Duodenal mucosa (tissue), 2 donors: Measurements from ENCODE around the gene LMCD1.

Experiments
- H3K27ac ChIP-seq: one replicate; pipeline ENCODE4 v1.7.0; 2013; ENCODE audit warnings: low read depth, low read length
- H3K27me3 ChIP-seq, 2 donors: one replicate each; pipeline ENCODE4 v1.7.0; 2013; ENCODE audit warnings: low read length in 2 of 2, control low read depth in 1 of 2; ENCODE audit not compliant: insufficient read depth in 2 of 2, control insufficient read depth in 1 of 2
- H3K36me3 ChIP-seq, 2 donors: one replicate each; pipeline ENCODE4 v1.7.0; 2013; ENCODE audit warnings: low read length in 2 of 2, control low read depth in 1 of 2; ENCODE audit not compliant: insufficient read depth in 2 of 2, control insufficient read depth in 1 of 2
- H3K4me1 ChIP-seq, 2 donors: one replicate each; pipeline ENCODE4 v1.7.0; 2013; ENCODE audit warnings: low read length in 2 of 2, control low read depth in 1 of 2; ENCODE audit not compliant: insufficient read depth in 2 of 2, control insufficient read depth in 1 of 2
- H3K4me3 ChIP-seq, 2 donors: one replicate each; pipeline ENCODE4 v1.7.0; 2013; ENCODE audit warnings: low read length in 2 of 2, low read depth in 1 of 2
- H3K9ac ChIP-seq, 2 donors: one replicate each; pipeline ENCODE4 v1.7.0; 2013; ENCODE audit warnings: low read length in 2 of 2, low read depth in 1 of 2
- H3K9me3 ChIP-seq, 2 donors: one replicate each; pipeline ENCODE4 v1.7.0; 2013; ENCODE audit warnings: low read length in 2 of 2, control low read depth in 1 of 2; ENCODE audit not compliant: control insufficient read depth in 1 of 2

The LMCD1 gene

DNA sequence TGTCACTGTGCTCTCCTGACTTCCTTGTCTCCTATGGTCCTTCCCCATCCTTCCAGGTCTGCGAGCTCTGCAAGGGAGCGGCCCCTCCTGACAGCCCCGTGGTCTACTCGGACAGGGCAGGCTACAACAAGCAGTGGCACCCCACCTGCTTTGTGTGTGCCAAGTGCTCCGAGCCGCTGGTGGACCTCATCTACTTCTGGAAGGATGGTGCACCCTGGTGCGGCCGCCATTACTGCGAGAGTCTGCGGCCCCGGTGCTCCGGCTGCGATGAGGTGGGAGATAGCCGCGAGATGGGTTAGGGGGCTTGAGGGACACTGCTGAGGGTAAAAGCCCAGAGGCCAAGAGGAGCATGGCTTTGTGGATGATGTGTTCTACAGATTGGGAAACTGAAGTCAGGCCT, 63.8 kb downstream of the LMCD1 start:
- Histone ChIP-seq H3K9me3 (no peaks in the 10 kb centered on the region), H3K36me3 (peaks cover 0 to 12% of the 10 kb centered on the region in 2 donors), H3K27me3 (no peaks in the 10 kb centered on the region), H3K27ac (no peak overlapping the region), H3K4me3 (no peak overlapping the region), H3K9ac (no peak overlapping the region), H3K4me1 (no peaks in the 10 kb centered on the region)

GRCh38 chr3:8567784-8568575, 66.4 kb downstream of the LMCD1 start:
- H3K9me3 ChIP-seq = no peaks in the 10 kb centered on the region
- H3K4me3 ChIP-seq = no peak overlapping the region
- H3K36me3 ChIP-seq = peaks cover 0 to 12% of the 10 kb centered on the region in 2 donors
- H3K27me3 ChIP-seq = no peaks in the 10 kb centered on the region
- no peaks in the 10 kb centered on the region for H3K4me1 ChIP-seq
- H3K27ac ChIP-seq = no peak overlapping the region
- H3K9ac ChIP-seq = no peak overlapping the region

GRCh38 chr3:8571256-8571655, 69.6 kb downstream of the LMCD1 start:
- peaks cover 0 to 6% of the 10 kb centered on the region in 2 donors for H3K36me3 ChIP-seq

GRCh38 chr3:8573342-8573926, 71.8 kb downstream of the LMCD1 start:
- Histone ChIP-seq H3K9ac (no peak overlapping the region), H3K4me3 (no peak overlapping the region), H3K4me1 (no peaks in the 10 kb centered on the region), H3K27ac (no peak overlapping the region), H3K9me3 (no peaks in the 10 kb centered on the region), H3K27me3 (no peaks in the 10 kb centered on the region), H3K36me3 (peaks cover 0 to 3% of the 10 kb centered on the region in 2 donors)

More at GRCh38 chr3:8571256-8571655, 69.6 kb downstream of the LMCD1 start:
- H3K27ac ChIP-seq = no peak overlapping the region
- no peak overlapping the region for H3K9ac ChIP-seq
- H3K4me3 ChIP-seq = no peak overlapping the region
- H3K4me1 ChIP-seq = no peaks in the 10 kb centered on the region
- H3K9me3 ChIP-seq = no peaks in the 10 kb centered on the region
- H3K27me3 ChIP-seq = no peaks in the 10 kb centered on the region

GRCh38 chr3:8574040-8574669, 72.5 kb downstream of the LMCD1 start:
- Histone ChIP-seq H3K27ac (no peak overlapping the region), H3K9me3 (no peaks in the 10 kb centered on the region), H3K4me3 (no peak overlapping the region), H3K27me3 (no peaks in the 10 kb centered on the region), H3K4me1 (no peaks in the 10 kb centered on the region), H3K36me3 (peaks cover 0 to 3% of the 10 kb centered on the region in 2 donors), H3K9ac (no peak overlapping the region)

DNA sequence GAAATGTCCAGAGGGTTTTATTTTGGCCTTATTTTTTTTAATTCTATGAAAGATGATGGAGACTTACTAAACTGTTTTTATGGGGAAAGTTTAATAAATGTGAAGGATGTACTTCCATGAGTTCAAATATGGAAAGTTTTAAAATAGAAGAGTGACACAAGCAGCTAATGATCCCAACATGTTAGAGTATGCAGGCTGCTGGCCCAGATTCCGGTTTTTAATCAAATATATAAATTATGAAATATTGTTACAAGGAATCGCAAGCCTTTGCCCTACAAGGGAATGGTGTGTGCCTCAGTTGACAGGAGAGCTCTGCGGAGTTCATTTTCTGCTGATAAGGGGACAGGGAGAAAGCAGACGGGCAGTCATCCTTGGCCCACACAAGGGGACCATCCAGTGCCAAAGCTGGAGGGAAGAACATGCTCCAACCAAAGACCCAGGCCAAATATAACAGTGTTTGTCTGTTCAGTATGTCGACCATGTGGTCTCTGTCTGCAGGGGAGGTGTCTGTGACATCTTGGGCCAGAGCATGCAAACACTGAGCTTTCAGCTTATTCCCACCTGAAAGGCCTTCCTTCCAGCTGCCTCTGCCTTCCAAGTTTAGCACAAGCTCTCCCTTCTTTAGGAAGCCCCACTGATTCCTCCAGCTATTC, 73.2 kb downstream of the LMCD1 start:
- no peaks in the 10 kb centered on the region for H3K27me3 ChIP-seq
- no peaks in the 10 kb centered on the region for H3K9me3 ChIP-seq
- no peaks in the 10 kb centered on the region for H3K36me3 ChIP-seq
- no peak overlapping the region for H3K4me3 ChIP-seq
- no peak overlapping the region for H3K9ac ChIP-seq
- no peak overlapping the region for H3K27ac ChIP-seq
- H3K4me1 ChIP-seq = no peaks in the 10 kb centered on the region

DNA sequence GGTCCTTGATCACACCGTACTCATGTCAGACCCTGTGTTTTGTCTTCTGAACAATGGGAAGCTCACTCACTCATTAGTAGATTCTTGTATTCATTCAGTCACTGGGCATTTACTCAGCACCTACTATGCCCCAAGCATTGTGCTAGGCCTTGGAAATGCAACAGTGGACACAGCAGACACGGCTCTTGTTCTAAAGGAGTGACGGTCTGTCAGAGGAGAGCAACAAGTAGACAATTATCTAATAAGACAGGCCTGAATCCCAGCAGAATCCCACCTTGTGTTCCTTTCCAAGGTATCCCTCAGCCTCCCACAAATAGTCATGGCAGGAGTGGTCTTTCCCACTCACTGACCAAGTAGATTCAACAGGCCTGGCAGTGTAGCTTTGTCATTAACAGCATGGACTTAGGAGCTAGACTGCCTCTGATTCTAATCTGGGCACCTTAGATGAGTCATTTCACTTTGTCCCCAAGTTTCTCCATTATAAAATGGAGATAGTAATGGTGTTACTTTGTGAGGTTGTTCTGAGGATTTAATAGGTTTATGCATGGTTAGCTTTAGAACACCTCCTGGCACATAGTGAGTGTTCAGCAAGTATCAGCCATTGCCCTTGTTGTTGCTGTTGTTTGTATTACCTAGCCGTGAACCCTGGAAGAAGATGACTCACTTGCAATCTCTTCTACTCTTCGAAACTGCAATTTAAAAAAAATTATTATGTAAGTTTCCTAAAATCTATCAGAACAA, 73.9 kb downstream of the LMCD1 start:
- Histone ChIP-seq H3K4me1 (no peaks in the 10 kb centered on the region), H3K27ac (no peak overlapping the region), H3K4me3 (no peak overlapping the region), H3K36me3 (no peaks in the 10 kb centered on the region), H3K9me3 (no peaks in the 10 kb centered on the region), H3K27me3 (no peaks in the 10 kb centered on the region), H3K9ac (no peak overlapping the region)

GRCh38 chr3:8576436-8576835, 74.8 kb downstream of the LMCD1 start:
- no peak overlapping the region for H3K4me3 ChIP-seq
- no peak overlapping the region for H3K9ac ChIP-seq
- H3K9me3 ChIP-seq = no peaks in the 10 kb centered on the region
- H3K4me1 ChIP-seq = no peaks in the 10 kb centered on the region
- no peak overlapping the region for H3K27ac ChIP-seq
- H3K27me3 ChIP-seq = no peaks in the 10 kb centered on the region
- H3K36me3 ChIP-seq = no peaks in the 10 kb centered on the region

GRCh38 chr3:8576841-8577571, 75.4 kb downstream of the LMCD1 start:
- no peak overlapping the region for H3K9ac ChIP-seq
- no peaks in the 10 kb centered on the region for H3K9me3 ChIP-seq
- no peak overlapping the region for H3K4me3 ChIP-seq
- H3K27ac ChIP-seq = no peak overlapping the region
- H3K36me3 ChIP-seq = no peaks in the 10 kb centered on the region
- no peaks in the 10 kb centered on the region for H3K4me1 ChIP-seq
- no peaks in the 10 kb centered on the region for H3K27me3 ChIP-seq
